HCT116 (cell line): Measurements from ENCODE around the gene PLCB2. TPM values are rescaled to one million over a fixed set of nuclear protein-coding genes. Genes with fewer than 3 reads are reported as not detected.

Source experiments
- ATAC-seq: fragments of 200-7000 bp; cut with Tn5 transposase; 2 replicates; pipeline ENCODE4 v1.9.1; 2020; ENCODE audit warnings: mild to moderate bottlenecking, moderate library complexity
- BruUV-seq: library from RNA; stranded (reverse); fragments of 400-500 nt; replicated peaks from 2 replicates; lab custom pipeline; 2021; lab: Mats Ljungman, UMichigan
- CTCF ChIA-PET: fragments of 300-600 bp; sonication (Branson Sonifier 250); formaldehyde crosslinking; loops from one replicate; lab custom pipeline; 2021; ENCODE audit warnings: antibody characterized with exemption; lab: Charles Lee
- POLR2A ChIA-PET: fragments of 300-600, 350-600 bp; sonication (Branson Sonifier 250); formaldehyde crosslinking; loops from one replicate; lab custom pipeline; 2021; ENCODE audit warnings: antibody characterized with exemption; lab: Charles Lee
- RAD21 ChIA-PET, 2 experiments: fragments of 300-600 bp; sonication (Branson Sonifier 250); formaldehyde crosslinking; loops; one replicate each; lab custom pipeline; 2023; ENCODE audit warnings: low total read pairs in 2 of 2; ENCODE audit not compliant: uncharacterized antibody in 2 of 2, unreplicated experiment in 2 of 2, low non-redundant PET in 1 of 2; lab: Charles Lee
- DNase-seq: peaks from one replicate; pipeline ENCODE4 v3.0.0-alpha.2; 2010; ENCODE audit warnings: low read depth, low spot score
- H2AFZ ChIP-seq: fragments of 200-600 bp; shearing (Covaris generic), sonication (generic); 2 replicates; pipeline ENCODE4 v1.6.1; 2017; ENCODE audit warnings: low read depth, mixed run types, mixed read lengths, antibody characterized with exemption, low read length; ENCODE audit not compliant: poor library complexity, severe bottlenecking
- H3K27ac ChIP-seq: 2 replicates; pipeline ENCODE4 v1.5.1; 2012; ENCODE audit warnings: low read depth, low read length
- H3K27me3 ChIP-seq: fragments of 200-600 bp; sonication (generic); 2 replicates; pipeline ENCODE4 v1.6.1; 2016; ENCODE audit warnings: mixed run types, low read length, mixed read lengths; ENCODE audit not compliant: insufficient read depth
- H3K36me3 ChIP-seq, 2 experiments: fragments of 200-500 bp in 1 of 2; fragments of 200-600 bp in 1 of 2; sonication (Bioruptor generic) in 1 of 2; sonication (generic) in 1 of 2; 2 replicates each; pipeline versions ENCODE4 v1.5.1 to v1.6.1; 2014 to 2016; ENCODE audit warnings: low read length in 2 of 2, inconsistent platforms in 1 of 2, mixed read lengths in 1 of 2, mixed run types in 1 of 2; ENCODE audit not compliant: insufficient read depth in 2 of 2, control insufficient read depth in 1 of 2
- H3K4me1 ChIP-seq, 2 experiments: fragments of 200-600 bp in 1 of 2; sonication (generic) in 1 of 2; 2 replicates each; pipeline versions ENCODE4 v1.5.1 to v1.6.1; 2012 to 2017; ENCODE audit warnings: low read length in 2 of 2, inconsistent platforms in 1 of 2, mild to moderate bottlenecking in 1 of 2, mixed read lengths in 1 of 2, mixed run types in 1 of 2, moderate library complexity in 1 of 2; ENCODE audit not compliant: insufficient read depth in 2 of 2, control insufficient read depth in 1 of 2
- H3K4me2 ChIP-seq: fragments of 200-600 bp; sonication (generic); 2 replicates; pipeline ENCODE4 v1.6.1; 2017; ENCODE audit warnings: mixed run types, low read length, mixed read lengths
- H3K4me3 ChIP-seq, 2 experiments: fragments of 200-600 bp in 1 of 2; sonication (generic) in 1 of 2; replicated peaks in 1 of 2; 2 replicates each; pipeline ENCODE4 v1.5.1; 2011 to 2016; ENCODE audit warnings: low read length in 2 of 2, control low read depth in 1 of 2, low read depth in 1 of 2, mild to moderate bottlenecking in 1 of 2, mixed read lengths in 1 of 2, mixed run types in 1 of 2
- H3K79me2 ChIP-seq: fragments of 200-600 bp; sonication (generic); 2 replicates; pipeline ENCODE4 v1.6.1; 2017; ENCODE audit warnings: mild to moderate bottlenecking, mixed run types, low read length, moderate library complexity, mixed read lengths; ENCODE audit not compliant: insufficient read depth
- H3K9ac ChIP-seq: fragments of 200-600 bp; sonication (generic); 2 replicates; pipeline ENCODE4 v1.6.1; 2016; ENCODE audit warnings: low read length, mixed read lengths
- H3K9me2 ChIP-seq: fragments of 200-600 bp; sonication (generic), shearing (Covaris generic); 2 replicates; pipeline ENCODE4 v1.6.1; 2017; ENCODE audit warnings: mixed run types, mild to moderate bottlenecking, moderate library complexity; ENCODE audit not compliant: insufficient read depth
- H3K9me3 ChIP-seq, 2 experiments: fragments of 200-500 bp in 1 of 2; fragments of 200-600 bp in 1 of 2; sonication (Bioruptor generic) in 1 of 2; sonication (generic) in 1 of 2; 2 replicates each; pipeline ENCODE4 v1.6.1; 2014 to 2017; ENCODE audit warnings: low read length in 2 of 2, mixed read lengths in 2 of 2, inconsistent platforms in 1 of 2, low read depth in 1 of 2, mild to moderate bottlenecking in 1 of 2, mixed run types in 1 of 2, moderate library complexity in 1 of 2; ENCODE audit not compliant: control insufficient read depth in 1 of 2, insufficient read depth in 1 of 2
- H4K20me1 ChIP-seq: fragments of 200-600 bp; sonication (generic), shearing (Covaris generic); 2 replicates; pipeline ENCODE4 v1.6.1; 2017; ENCODE audit warnings: mixed run types, mild to moderate bottlenecking, moderate library complexity; ENCODE audit not compliant: insufficient read depth
- CTCF ChIP-seq, 3 experiments: fragments of 200-600 bp in 1 of 3; sonication (generic) in 1 of 3; IDR thresholded peaks in 2 of 3; conservative IDR thresholded peaks in 1 of 3; 2 replicates each; pipeline ENCODE4 v1.5.1; 2012 to 2017; ENCODE audit warnings: low read depth in 2 of 3, low read length in 2 of 3, antibody characterized with exemption in 1 of 3, borderline replicate concordance in 1 of 3, control low read depth in 1 of 3, mild to moderate bottlenecking in 1 of 3, mixed read lengths in 1 of 3, mixed run types in 1 of 3, moderate library complexity in 1 of 3; ENCODE audit not compliant: insufficient read depth in 1 of 3
- EZH2 ChIP-seq: fragments of 200-600 bp; sonication (generic); IDR thresholded peaks from 2 replicates; pipeline ENCODE4 v1.6.1; 2017; ENCODE audit warnings: antibody characterized with exemption, mixed run types
- EZH2phosphoT487 ChIP-seq: fragments of 200-600 bp; IDR thresholded peaks from 2 replicates; pipeline ENCODE4 v1.6.1; 2018; ENCODE audit warnings: antibody characterized with exemption, borderline replicate concordance
- FOSL1 ChIP-seq: IDR thresholded peaks from 2 replicates; pipeline ENCODE4 v1.6.1; 2012; ENCODE audit warnings: low read depth
- POLR2A ChIP-seq: IDR thresholded peaks from 2 replicates; pipeline ENCODE4 v1.7.0; 2011; ENCODE audit warnings: borderline replicate concordance; ENCODE audit not compliant: insufficient read depth, insufficient read length; ENCODE audit errors: extremely low read depth
- POLR2AphosphoS5 ChIP-seq: IDR thresholded peaks from 2 replicates; pipeline ENCODE4 v1.6.1; 2011; ENCODE audit warnings: mild to moderate bottlenecking, low read depth, low read length, moderate library complexity
- SP1 ChIP-seq: IDR thresholded peaks from 2 replicates; pipeline ENCODE4 v1.6.1; 2012; ENCODE audit warnings: low read depth
- SRF ChIP-seq: IDR thresholded peaks from 2 replicates; pipeline ENCODE4 v1.6.1; 2012; ENCODE audit warnings: low read depth
- TCF7L2 ChIP-seq: IDR thresholded peaks from 2 replicates; pipeline ENCODE4 v1.7.0; 2011; ENCODE audit warnings: borderline replicate concordance, inconsistent platforms; ENCODE audit not compliant: insufficient read depth, insufficient read length; ENCODE audit errors: extremely low read depth
- YY1 ChIP-seq: IDR thresholded peaks from 2 replicates; pipeline ENCODE4 v1.6.1; 2011; ENCODE audit warnings: low read length, low read depth, moderate library complexity, mild to moderate bottlenecking; ENCODE audit not compliant: insufficient replicate concordance; ENCODE audit errors: extremely low read depth
- ZFX ChIP-seq: fragments of 450-650 bp; IDR thresholded peaks from 2 replicates; pipeline ENCODE4 v1.6.1; 2017
- ZNF274 ChIP-seq: fragments of 200-500 bp; sonication (Bioruptor generic); IDR thresholded peaks from 2 replicates; pipeline ENCODE4 v1.6.1; 2014; ENCODE audit warnings: mild to moderate bottlenecking, low read depth, low read length, inconsistent platforms
- intact Hi-C: fragments of 100-400 bp; cut with micrococcal nuclease; formaldehyde crosslinking; loops from 2 replicates; pipeline ENCODE4 v1.10.0; 2022
- total RNA-seq: library from RNA; stranded (reverse); gene quantifications from one replicate; pipeline ENCODE4 v1.2.1, GENCODE V29; 2021; ENCODE audit not compliant: unreplicated experiment
- TF ChIP-seq, protein P1 (sequence below): IDR thresholded peaks from 2 replicates; pipeline ENCODE4 v1.6.1; 2012

Gene PLCB2
- total RNA-seq, 1 experiment from 2014 or later: 2.8 TPM

DNA sequence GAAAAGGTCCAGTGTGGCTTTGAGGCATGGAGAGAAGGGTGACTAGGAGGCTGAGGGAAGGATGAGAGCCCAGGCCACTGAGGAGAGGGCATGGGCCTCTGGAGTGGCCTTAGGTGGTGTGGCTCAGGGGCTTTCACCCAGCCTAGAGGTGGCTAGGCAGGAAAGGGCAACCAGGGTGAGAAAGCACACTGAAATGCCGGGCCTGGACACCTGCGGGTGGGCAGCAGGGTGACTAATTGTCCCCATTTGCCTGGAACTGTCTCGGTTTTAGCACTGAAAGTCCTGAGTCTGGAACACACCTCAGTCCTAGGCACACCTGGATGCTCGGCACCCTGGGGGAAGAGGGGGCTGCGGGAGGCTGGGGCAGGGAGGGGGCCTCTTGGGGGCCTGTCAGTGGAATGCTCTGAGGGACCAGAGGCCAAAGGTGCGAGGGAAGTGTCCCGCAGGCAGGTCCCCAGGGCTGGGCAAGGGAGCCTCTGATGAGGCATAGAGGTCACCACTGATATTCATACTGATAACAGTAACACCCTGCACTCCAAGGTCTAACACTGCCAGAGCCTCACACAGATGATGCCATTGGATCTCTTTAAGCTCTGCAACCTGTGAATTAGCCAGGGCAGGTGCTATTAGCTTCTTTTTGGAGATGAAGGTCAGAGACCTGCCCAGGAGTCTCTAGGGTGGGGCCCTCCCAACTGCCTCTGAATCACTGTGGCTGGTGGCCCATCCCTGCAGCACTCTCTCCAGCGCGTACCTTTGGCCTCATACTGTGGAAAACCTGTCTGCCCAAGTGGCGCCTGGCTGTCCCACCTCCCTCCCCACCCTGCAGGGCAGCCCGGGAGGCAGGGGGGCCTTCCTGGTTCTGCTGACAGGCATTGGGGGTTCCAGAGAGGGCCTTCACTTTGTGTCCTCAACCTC, 40.1 kb upstream of the PLCB2 start:
- CTCF ChIA-PET: no interaction called here
- TF ChIP-seq TCF7L2 (no peak), FOSL1 (no peak), CTCF (IDR thresholded peaks at IDR 0.05 in 2 of 3, conservative IDR thresholded peaks at IDR 0.05 in 1 of 3; ENCODE audit: borderline replicate concordance in 1 of 3, insufficient read depth in 1 of 3, low read depth in 2 of 3, low read length in 2 of 3) (no peak), SRF (no peak), ZNF274 (no peak), YY1 (no peak), EZH2 (no peak), POLR2A (no peak), POLR2AphosphoS5 (no peak), SP1 (no peak), ZFX (no peak), EZH2phosphoT487 (no peak)
- TF ChIP-seq, protein P1, sequence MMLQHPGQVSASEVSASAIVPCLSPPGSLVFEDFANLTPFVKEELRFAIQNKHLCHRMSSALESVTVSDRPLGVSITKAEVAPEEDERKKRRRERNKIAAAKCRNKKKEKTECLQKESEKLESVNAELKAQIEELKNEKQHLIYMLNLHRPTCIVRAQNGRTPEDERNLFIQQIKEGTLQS: no peak
- Histone ChIP-seq H4K20me1 (no peaks in the 10 kb centered on the region), H3K4me1 (peaks cover 0 to 43% of the 10 kb centered on the region in 2 experiments; a peak in 2 of 4 replicates), H3K9me2 (no peaks in the 10 kb centered on the region), H3K4me3 (no peak overlapping the region), H2AFZ (no peak overlapping the region), H3K27me3 (no peaks in the 10 kb centered on the region), H3K9ac (no peak overlapping the region), H3K36me3 (no peaks in the 10 kb centered on the region), H3K9me3 (no peaks in the 10 kb centered on the region), H3K27ac (no peak overlapping the region), H3K4me2 (no peak overlapping the region), H3K79me2 (no peaks in the 10 kb centered on the region)
- POLR2A ChIA-PET: no interaction called here
- BruUV-seq: no TSS peak
- DNase-seq (no peak), ATAC-seq (peak; percentile 27; the same call in 1 of the 2 replicates)
- RAD21 ChIA-PET: no interaction called here
- intact Hi-C loops: loop anchor here (10.0 kb wide), 1 partner anchor 157 kb away; no protein-coding TSS in a partner anchor
